ENCODE data around the gene CCR9.

DNA sequence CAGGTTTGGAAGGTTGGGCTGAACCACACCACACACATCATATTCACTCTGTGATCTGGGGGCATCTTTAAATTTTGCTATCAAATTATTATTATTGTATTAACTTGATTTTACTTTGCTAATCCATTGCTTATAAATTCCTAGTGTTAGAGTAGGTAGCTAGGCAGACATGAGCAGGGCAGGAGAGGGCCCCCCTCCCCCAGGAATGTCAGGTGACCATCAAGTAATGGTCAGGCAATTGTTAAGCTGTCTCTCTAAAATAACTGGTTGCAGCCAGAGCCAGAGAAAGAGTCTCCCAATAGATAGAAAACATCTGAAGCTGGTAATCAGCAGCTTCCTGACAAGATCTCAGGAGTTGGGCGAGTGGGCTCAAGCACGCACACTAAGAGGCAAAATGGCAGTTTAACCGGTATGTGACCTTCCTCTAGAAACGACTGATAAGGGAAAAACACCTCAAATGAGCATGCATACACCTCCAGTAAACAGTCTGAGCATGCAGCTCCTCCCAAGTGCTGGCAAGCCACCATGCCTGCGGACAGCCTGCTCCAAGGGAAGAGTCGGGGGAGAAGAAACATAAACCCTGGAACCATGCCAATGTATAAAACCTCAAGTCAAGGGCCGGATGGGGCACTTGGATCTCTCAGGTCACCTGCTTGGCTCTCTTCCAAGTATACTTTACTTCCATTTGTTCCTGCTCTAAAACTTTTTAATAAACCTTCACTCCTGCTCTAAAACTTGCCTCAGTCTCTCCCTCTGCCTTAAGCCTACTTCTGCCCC is 53.8 kb downstream of the CCR9 start:
- TF ChIP-seq EZH2phosphoT487 (IDR thresholded peaks at IDR 0.05; ENCODE audit: insufficient read depth, low read depth) (no peak), EZH2 (IDR thresholded peaks at IDR 0.05; ENCODE audit: insufficient read depth, poor library complexity, severe bottlenecking) (no peak)

Measured in GM23248 (cell line).